ENCODE measurements around the gene TUBGCP6. TPM values are rescaled to one million over a fixed set of nuclear protein-coding genes. Genes with fewer than 3 reads are reported as not detected.

TUBGCP6 gene
- polyA plus RNA-seq, 1 donor: 38.5 TPM

DNA sequence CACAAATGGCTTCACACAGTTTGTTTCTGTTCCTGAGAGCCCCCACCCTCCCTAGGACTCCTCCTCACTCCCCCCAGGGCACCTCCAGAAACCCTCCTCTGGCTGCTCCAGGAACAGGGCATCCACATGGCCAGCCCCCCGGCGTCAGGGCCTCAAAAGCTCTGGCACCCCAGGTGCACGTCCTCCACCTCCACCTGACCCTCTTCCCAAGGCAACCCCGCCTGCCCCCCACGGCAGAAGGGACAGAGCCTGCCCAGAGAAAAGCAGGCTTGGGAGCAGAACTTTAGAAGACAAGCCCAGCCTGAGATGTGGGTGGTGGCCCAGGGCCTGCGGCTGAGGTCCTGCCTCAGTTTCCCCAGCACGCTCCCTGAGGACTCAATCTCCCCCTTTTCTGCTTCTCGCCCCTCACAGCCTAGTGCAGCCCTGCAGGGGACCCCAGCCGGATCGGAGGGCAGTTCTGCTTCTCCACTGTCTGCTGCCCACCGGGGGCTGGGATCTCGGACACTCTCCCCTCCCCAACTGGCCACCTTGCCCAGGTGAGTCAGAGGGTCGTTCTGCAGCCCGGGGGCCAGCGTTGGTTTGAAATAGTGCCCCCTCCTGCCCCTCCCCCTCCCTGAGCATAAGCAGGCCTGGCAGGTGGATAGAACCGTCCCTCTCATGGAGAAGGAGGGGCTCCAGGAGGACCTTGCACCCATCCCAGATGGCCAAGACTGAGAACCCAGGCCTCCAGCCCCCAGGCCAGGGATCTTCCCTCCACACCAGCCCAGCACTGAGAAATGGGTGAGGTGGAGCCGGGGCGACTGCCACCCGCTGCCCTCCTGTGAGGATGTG lies 61.5 kb downstream of the TUBGCP6 start:
- peaks cover 15% of the 10 kb centered on the region for H3K9me3 ChIP-seq (ENCODE audit: control insufficient read depth, low read depth, low read length)
- peaks cover 13% of the 10 kb centered on the region for H3K4me1 ChIP-seq (ENCODE audit: control insufficient read depth, insufficient read depth, low read length)
- H3K27ac ChIP-seq (ENCODE audit: low read length): no peak overlapping the region
- no CpG with 5 or more reads among the region's 19 CpGs for WGBS (ENCODE audit: insufficient coverage, low lambda C conversion rate)
- H3K4me3 ChIP-seq (ENCODE audit: low read length): no peak overlapping the region
- peaks cover 3% of the 10 kb centered on the region for H3K27me3 ChIP-seq (ENCODE audit: control insufficient read depth, insufficient read depth, low read length)
- no peak for DNase-seq
- H3K36me3 ChIP-seq (ENCODE audit: control insufficient read depth, insufficient read depth, low read length): no peaks in the 10 kb centered on the region

DNA sequence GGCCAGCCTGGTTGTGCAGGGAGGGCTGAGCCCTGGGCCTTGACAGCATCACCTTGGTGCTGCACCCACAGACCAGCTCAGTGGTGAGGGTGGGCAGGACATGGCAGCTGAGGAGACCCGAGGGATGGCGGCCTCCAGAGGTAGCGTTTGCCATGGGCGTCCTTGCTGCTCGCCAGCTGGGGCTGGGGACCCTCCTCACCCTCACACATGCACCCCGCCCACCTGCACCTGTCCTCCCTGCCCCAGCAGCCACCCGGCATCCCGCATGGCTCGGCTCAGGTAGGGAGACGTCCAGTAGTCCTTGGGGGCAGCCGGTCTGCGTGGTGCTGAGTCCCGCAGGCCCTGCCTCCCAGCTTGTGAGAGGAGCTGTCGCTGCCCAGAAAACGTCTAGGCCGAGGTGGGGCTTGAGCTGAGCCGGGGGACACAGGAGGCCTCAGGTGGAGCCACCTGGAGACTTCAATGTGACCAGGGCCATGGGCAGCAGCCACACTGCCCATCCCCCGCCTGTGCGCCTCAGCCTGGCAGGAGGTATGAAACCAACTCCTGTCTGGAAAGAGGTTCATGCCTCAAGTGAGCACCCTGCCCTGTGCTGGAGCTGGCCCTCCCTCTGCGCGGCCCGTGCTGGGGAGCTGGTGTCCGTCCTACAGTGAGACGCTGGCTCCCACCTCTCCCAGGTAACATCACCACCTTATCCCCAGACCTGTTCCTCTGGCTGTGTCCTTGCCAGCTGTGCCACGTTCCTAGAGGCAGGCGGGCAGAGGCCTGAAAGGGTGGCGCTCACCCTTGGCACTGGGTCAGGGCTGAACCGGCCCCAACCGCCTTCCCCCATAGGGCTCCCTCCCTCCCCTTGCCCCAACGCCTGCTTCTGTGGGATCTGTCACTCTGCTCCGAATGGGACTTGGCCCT lies 62.4 kb downstream of the TUBGCP6 start:
- Histone ChIP-seq H3K27me3 (ENCODE audit: control insufficient read depth, insufficient read depth, low read length) (peaks cover 5% of the 10 kb centered on the region), H3K4me1 (ENCODE audit: control insufficient read depth, insufficient read depth, low read length) (peaks cover 13% of the 10 kb centered on the region), H3K4me3 (ENCODE audit: low read length) (no peak overlapping the region), H3K36me3 (ENCODE audit: control insufficient read depth, insufficient read depth, low read length) (no peaks in the 10 kb centered on the region), H3K27ac (ENCODE audit: low read length) (no peak overlapping the region), H3K9me3 (ENCODE audit: control insufficient read depth, low read depth, low read length) (peaks cover 24% of the 10 kb centered on the region)
- DNase-seq: no peak
- no CpG with 5 or more reads among the region's 31 CpGs for WGBS (ENCODE audit: insufficient coverage, low lambda C conversion rate)

DNA sequence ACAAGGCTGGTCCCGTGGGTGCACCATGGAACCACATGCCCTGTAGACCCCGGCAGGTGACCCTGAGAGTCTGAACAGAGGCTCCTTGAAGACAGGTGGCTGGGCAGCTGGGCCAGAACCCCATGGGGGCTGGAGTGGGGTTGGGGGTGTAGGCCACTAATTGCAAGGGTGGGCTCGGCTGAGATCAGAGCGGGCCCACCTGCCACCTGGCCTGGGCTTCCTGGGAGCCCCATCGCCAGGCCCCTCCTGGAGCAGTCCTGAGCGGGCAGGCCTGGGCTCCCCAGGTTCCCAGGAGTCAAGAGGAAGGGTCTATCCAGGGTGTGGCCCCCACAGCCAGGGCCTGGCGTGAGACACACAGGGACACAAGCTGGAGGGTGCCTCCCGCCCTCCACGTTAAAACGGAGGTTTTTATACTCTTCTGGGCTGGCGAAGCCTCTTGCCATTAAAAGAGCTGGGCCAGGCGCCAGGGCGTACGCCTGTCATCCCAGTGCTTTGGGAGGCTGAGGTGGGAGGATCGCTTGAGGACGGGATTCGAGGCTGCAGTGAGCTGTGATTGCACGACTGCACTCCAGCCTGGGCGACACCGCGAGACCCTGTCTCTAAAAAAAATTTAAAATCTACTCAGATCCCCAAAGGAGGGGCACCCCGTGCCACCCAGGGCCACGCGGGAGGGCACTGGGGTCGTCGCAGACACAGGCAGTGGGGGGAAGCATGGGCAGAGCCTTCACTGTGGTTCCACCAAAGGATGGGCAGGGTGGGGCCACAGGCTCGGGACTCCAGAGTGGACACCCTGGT lies 63.9 kb downstream of the TUBGCP6 start:
- no peak overlapping the region for H3K27ac ChIP-seq (ENCODE audit: low read length)
- DNase-seq: no peak
- peaks cover 5% of the 10 kb centered on the region for H3K4me1 ChIP-seq (ENCODE audit: control insufficient read depth, insufficient read depth, low read length)
- WGBS (ENCODE audit: insufficient coverage, low lambda C conversion rate): no CpG with 5 or more reads among the region's 27 CpGs
- H3K36me3 ChIP-seq (ENCODE audit: control insufficient read depth, insufficient read depth, low read length): no peaks in the 10 kb centered on the region
- H3K27me3 ChIP-seq (ENCODE audit: control insufficient read depth, insufficient read depth, low read length): peaks cover 6% of the 10 kb centered on the region
- H3K9me3 ChIP-seq (ENCODE audit: control insufficient read depth, low read depth, low read length): peaks cover 31% of the 10 kb centered on the region
- no peak overlapping the region for H3K4me3 ChIP-seq (ENCODE audit: low read length)

DNA sequence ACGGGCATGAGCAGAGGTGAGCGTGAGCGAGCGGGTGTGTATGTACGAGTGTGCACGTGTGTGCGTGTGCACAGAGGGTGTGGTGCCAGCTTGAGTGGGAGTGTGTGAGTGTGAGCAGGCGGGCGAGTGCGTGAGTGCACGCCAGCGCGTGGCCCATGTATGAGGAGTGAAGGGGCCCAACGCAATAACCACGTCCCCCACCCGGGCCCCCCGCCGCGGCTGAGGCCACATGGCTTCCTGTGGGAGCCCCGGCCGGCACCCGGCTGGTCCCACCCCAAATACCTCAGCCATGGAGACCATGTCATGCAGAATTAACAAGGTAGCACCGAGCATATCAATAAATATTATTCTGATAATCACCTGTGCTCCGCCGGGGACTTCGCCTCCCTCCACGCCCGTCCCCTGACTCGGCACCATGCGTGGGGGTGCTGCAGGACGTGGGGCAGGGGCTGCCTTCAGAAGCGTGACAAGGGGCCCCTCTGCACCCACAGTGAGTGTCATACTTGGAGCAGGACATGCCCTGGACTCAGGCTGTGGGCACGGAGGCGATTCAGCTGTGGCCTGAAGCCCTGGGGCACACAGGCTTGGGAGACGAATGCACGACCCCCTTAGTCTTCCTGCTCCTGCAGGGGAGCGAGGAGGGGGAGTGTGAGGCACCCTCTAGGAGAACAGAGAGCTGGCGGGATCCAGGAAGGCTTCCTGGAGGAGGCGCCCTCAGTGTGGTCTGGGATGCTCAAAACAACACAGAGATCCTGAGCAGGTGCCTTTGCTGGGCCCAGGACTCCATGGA lies 64.7 kb downstream of the TUBGCP6 start:
- H3K36me3 ChIP-seq (ENCODE audit: control insufficient read depth, insufficient read depth, low read length): no peaks in the 10 kb centered on the region
- peaks cover 31% of the 10 kb centered on the region for H3K9me3 ChIP-seq (ENCODE audit: control insufficient read depth, low read depth, low read length)
- no peak overlapping the region for H3K27ac ChIP-seq (ENCODE audit: low read length)
- whole genome bisulfite sequencing (ENCODE audit: insufficient coverage, low lambda C conversion rate): no CpG with 5 or more reads among the region's 39 CpGs
- peaks cover 8% of the 10 kb centered on the region for H3K27me3 ChIP-seq (ENCODE audit: control insufficient read depth, insufficient read depth, low read length)
- no peak overlapping the region for H3K4me3 ChIP-seq (ENCODE audit: low read length)
- H3K4me1 ChIP-seq (ENCODE audit: control insufficient read depth, insufficient read depth, low read length): peaks cover 2% of the 10 kb centered on the region
- no peak for DNase-seq

DNA sequence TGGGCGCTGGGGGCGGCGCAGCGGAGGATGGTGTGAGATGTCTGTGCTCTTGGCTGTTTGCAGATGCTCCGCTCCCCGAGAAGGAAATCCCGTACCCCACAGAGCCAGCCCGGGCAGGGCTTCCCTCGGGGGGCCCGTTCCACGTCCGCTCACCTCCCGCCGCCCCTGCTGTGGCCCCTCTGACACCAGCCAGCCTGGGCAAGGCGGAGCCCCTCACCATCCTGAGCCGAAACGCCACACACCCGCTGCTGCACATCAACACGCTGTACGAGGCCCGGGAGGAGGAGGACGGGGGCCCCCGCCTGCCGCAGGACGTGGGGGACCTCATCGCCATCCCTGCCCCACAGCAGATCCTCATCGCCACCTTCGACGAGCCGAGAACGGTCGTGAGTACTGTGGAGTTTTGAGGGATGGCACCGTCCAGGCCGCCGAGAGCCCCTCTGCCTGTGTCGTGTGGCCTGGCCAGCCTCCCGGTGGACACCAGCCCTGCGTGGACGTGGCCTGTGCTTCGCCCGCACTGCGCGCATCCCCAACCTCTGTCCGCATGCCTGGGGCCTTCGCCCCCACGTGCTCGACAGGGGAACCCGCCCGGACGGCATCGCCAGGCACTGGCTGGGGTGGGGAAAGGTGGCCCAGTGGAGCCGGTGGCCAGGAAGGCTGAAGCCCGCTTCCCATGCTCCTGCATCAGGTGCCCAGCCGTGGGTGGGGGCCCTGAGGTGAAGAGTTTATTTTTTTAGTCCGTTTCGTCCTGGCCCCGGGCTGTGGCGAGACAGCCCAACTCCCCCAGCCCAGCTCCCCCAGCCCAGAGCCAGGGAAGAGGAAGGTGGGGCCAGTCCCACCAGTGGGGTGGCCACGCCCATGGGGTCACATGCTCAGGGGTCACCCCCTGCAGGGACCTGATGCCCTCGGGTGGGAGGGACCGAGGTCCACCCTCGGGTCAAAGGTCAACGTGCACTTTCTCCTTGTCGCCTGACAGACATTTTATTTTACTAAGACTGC lies 65.7 kb downstream of the TUBGCP6 start:
- Histone ChIP-seq H3K4me1 (ENCODE audit: control insufficient read depth, insufficient read depth, low read length) (no peaks in the 10 kb centered on the region), H3K36me3 (ENCODE audit: control insufficient read depth, insufficient read depth, low read length) (no peaks in the 10 kb centered on the region), H3K9me3 (ENCODE audit: control insufficient read depth, low read depth, low read length) (peaks cover 30% of the 10 kb centered on the region), H3K27me3 (ENCODE audit: control insufficient read depth, insufficient read depth, low read length) (peaks cover 8% of the 10 kb centered on the region), H3K4me3 (ENCODE audit: low read length) (no peak overlapping the region), H3K27ac (ENCODE audit: low read length) (no peak overlapping the region)
- no CpG with 5 or more reads among the region's 64 CpGs for WGBS (ENCODE audit: insufficient coverage, low lambda C conversion rate)
- no peak for DNase-seq

DNA sequence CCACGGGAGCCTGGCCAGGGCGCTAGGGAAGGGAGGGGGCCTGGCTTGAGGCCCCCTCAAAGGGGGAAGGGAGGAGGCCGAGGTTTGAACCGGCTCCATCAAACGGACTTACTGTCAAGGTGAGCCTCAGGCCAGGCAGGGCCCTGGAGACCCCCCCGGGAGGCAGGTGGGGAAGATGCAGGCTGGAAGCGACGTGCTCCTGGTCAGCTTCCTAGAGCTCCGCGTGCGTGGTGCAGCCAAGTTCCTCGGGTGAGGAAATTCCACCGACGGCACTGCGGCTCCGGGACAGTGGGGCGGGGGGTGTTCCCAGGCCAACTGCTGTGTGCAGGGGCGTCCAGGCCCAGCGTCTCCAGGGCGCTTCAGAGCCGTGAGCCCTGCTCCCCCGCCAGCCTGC lies 66.4 kb downstream of the TUBGCP6 start:
- H3K27ac ChIP-seq (ENCODE audit: low read length): no peak overlapping the region
- peaks cover 29% of the 10 kb centered on the region for H3K9me3 ChIP-seq (ENCODE audit: control insufficient read depth, low read depth, low read length)
- DNase-seq: no peak
- WGBS (ENCODE audit: insufficient coverage, low lambda C conversion rate): no CpG with 5 or more reads among the region's 22 CpGs
- H3K4me3 ChIP-seq (ENCODE audit: low read length): no peak overlapping the region
- peaks cover 8% of the 10 kb centered on the region for H3K27me3 ChIP-seq (ENCODE audit: control insufficient read depth, insufficient read depth, low read length)
- H3K4me1 ChIP-seq (ENCODE audit: control insufficient read depth, insufficient read depth, low read length): no peaks in the 10 kb centered on the region
- H3K36me3 ChIP-seq (ENCODE audit: control insufficient read depth, insufficient read depth, low read length): no peaks in the 10 kb centered on the region

DNA sequence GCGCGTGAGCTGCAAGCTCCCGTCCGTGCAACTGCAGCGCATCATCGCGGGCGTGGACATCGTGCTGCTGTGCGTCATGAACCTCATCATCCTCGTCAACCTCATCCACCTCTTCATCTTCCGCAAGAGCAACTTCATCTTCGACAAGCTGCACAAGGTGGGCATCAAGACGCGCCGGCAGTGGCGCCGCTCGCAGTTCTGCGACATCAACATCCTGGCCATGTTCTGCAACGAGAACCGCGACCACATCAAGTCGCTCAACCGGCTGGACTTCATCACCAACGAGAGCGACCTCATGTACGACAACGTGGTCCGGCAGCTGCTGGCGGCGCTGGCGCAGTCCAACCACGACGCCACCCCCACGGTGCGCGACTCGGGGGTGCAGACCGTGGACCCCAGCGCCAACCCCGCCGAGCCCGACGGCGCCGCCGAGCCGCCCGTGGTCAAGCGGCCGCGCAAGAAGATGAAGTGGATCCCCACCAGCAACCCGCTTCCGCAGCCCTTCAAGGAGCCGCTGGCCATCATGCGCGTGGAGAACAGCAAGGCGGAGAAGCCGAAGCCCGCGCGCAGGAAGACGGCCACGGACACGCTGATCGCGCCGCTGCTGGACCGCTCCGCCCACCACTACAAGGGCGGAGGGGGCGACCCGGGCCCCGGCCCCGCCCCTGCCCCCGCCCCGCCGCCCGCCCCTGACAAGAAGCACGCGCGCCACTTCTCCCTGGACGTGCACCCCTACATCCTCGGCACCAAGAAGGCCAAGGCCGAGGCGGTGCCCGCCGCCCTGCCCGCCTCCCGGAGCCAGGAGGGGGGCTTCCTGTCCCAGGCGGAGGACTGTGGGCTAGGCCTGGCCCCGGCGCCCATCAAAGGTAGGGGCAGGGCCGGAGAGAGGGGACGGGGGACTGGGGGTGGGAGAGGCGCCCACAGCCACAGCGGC lies 67.0 kb downstream of the TUBGCP6 start:
- no peaks in the 10 kb centered on the region for H3K36me3 ChIP-seq (ENCODE audit: control insufficient read depth, insufficient read depth, low read length)
- no peak for DNase-seq
- H3K27me3 ChIP-seq (ENCODE audit: control insufficient read depth, insufficient read depth, low read length): peaks cover 8% of the 10 kb centered on the region

DNA sequence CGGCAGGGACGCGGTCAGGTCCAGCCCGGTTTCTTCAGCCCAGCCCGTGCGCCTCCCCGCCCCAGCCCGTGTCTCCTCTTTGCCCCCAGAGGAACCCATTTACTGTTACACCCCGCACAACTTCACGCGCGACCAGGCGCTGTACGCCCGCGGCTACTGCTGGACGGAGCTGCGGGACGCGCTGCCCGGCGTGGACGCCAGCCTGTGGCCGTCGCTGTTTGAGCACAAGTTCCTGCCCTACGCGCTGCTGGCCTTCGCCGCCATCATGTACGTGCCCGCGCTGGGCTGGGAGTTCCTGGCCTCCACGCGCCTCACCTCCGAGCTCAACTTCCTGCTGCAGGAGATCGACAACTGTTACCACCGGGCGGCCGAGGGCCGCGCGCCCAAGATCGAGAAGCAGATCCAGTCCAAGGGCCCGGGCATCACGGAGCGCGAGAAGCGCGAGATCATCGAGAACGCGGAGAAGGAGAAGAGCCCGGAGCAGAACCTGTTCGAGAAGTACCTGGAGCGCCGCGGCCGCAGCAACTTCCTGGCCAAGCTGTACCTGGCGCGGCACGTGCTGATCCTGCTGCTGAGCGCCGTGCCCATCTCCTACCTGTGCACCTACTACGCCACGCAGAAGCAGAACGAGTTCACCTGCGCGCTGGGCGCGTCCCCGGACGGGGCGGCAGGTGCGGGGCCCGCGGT lies 67.8 kb downstream of the TUBGCP6 start:
- no peaks in the 10 kb centered on the region for H3K36me3 ChIP-seq (ENCODE audit: control insufficient read depth, insufficient read depth, low read length)
- WGBS (ENCODE audit: insufficient coverage, low lambda C conversion rate): 98% methylated on average over 13 of the region's 76 CpGs
- peaks cover 10% of the 10 kb centered on the region for H3K27me3 ChIP-seq (ENCODE audit: control insufficient read depth, insufficient read depth, low read length)
- peaks cover 3% of the 10 kb centered on the region for H3K4me1 ChIP-seq (ENCODE audit: control insufficient read depth, insufficient read depth, low read length)
- no peak for DNase-seq
- no peak overlapping the region for H3K4me3 ChIP-seq (ENCODE audit: low read length)
- H3K9me3 ChIP-seq (ENCODE audit: control insufficient read depth, low read depth, low read length): peaks cover 29% of the 10 kb centered on the region
- H3K27ac ChIP-seq (ENCODE audit: low read length): no peak overlapping the region

More for the DNA sequence above, 67.0 kb downstream of the TUBGCP6 start:
- peaks cover 29% of the 10 kb centered on the region for H3K9me3 ChIP-seq (ENCODE audit: control insufficient read depth, low read depth, low read length)
- no peaks in the 10 kb centered on the region for H3K4me1 ChIP-seq (ENCODE audit: control insufficient read depth, insufficient read depth, low read length)
- H3K4me3 ChIP-seq (ENCODE audit: low read length): no peak overlapping the region
- no peak overlapping the region for H3K27ac ChIP-seq (ENCODE audit: low read length)
- WGBS (ENCODE audit: insufficient coverage, low lambda C conversion rate): no CpG with 5 or more reads among the region's 98 CpGs
